ENCODE measurements around the gene ANXA2R. TPM values are rescaled to one million over a fixed set of nuclear protein-coding genes. Genes with fewer than 3 reads are reported as not detected.

The ANXA2R gene
- total RNA-seq, 1 experiment from 2014 or later, result 0.98 TPM

- ChIA-PET POLR2A (interaction anchor here (0.9 to 7.7 kb wide), 7 partner anchors 8 to 132 kb away, joined by 4 to 181 read pairs (median 26); partner anchors contain the start of gene ZNF131), CTCF (interaction anchor here (1.3 to 3.2 kb wide), 3 partner anchors 20 to 133 kb away, joined by 3 to 49 read pairs (median 7); no protein-coding TSS in a partner anchor)
- Mint-ChIP-seq H3K9me3 (ENCODE audit: unreplicated experiment) (no peaks in the 10 kb centered on the region), H3K4me1 (ENCODE audit: insufficient read depth, unreplicated experiment) (peaks cover 6% of the 10 kb centered on the region), H3K27me3 (ENCODE audit: insufficient read depth, unreplicated experiment) (no peaks in the 10 kb centered on the region), H3K4me3 (ENCODE audit: unreplicated experiment) (peak overlapping the region; percentile 88), H3K27ac (ENCODE audit: low read depth, unreplicated experiment) (peak overlapping the region; percentile 95), H3K36me3 (ENCODE audit: insufficient read depth, unreplicated experiment) (peaks cover 9% of the 10 kb centered on the region)
- DNase-seq (ENCODE audit: unreplicated experiment), result no peak
- peak; percentile 1 for TF ChIP-seq CTCF (IDR thresholded peaks at IDR 0.05; ENCODE audit: unreplicated experiment)
- intact Hi-C loops (cut with micrococcal nuclease), result loop anchor here (2.0 kb wide), 4 partner anchors 35 to 131 kb away; no protein-coding TSS in a partner anchor
- no TSS peak for BruUV-seq (replicated peaks)
Observed at GRCh38 chr5:43043400-43043756, 3.3 kb upstream of the ANXA2R start.

GRCh38 chr5:43042626-43043399 is 2.7 kb upstream of the ANXA2R start:
- ChIA-PET POLR2A (interaction anchor here (0.7 to 7.7 kb wide), 14 partner anchors 9 to 223 kb away, joined by 3 to 181 read pairs (median 8); partner anchors contain the start of gene ZNF131), CTCF (interaction anchor here (0.6 to 3.2 kb wide), 8 partner anchors 19 to 1205 kb away, joined by 3 to 49 read pairs (median 4); no protein-coding TSS in a partner anchor)
- Mint-ChIP-seq H3K4me3 (ENCODE audit: unreplicated experiment) (peak overlapping the region; percentile 88), H3K36me3 (ENCODE audit: insufficient read depth, unreplicated experiment) (peaks cover 9% of the 10 kb centered on the region), H3K27ac (ENCODE audit: low read depth, unreplicated experiment) (peak overlapping the region; percentile 95), H3K4me1 (ENCODE audit: insufficient read depth, unreplicated experiment) (peaks cover 6% of the 10 kb centered on the region), H3K9me3 (ENCODE audit: unreplicated experiment) (no peaks in the 10 kb centered on the region), H3K27me3 (ENCODE audit: insufficient read depth, unreplicated experiment) (no peaks in the 10 kb centered on the region)
- DNase-seq (ENCODE audit: unreplicated experiment), result peak; percentile 79
- TF ChIP-seq CTCF (IDR thresholded peaks at IDR 0.05; ENCODE audit: unreplicated experiment), result peak; percentile 7
- no TSS peak for BruUV-seq (replicated peaks)
- intact Hi-C loops (cut with micrococcal nuclease), result loop anchor here (1.0 to 2.0 kb wide), 5 partner anchors 22 to 130 kb away; no protein-coding TSS in a partner anchor

GRCh38 chr5:43042176-43042625 is 2.1 kb upstream of the ANXA2R start:
- DNase-seq (ENCODE audit: unreplicated experiment), result peak; percentile 72
- H3K4me1 Mint-ChIP-seq (ENCODE audit: insufficient read depth, unreplicated experiment), result peaks cover 6% of the 10 kb centered on the region
- H3K27ac Mint-ChIP-seq (ENCODE audit: low read depth, unreplicated experiment), result peak overlapping the region; percentile 95
- peak overlapping the region; percentile 88 for H3K4me3 Mint-ChIP-seq (ENCODE audit: unreplicated experiment)
- ChIA-PET CTCF (interaction anchor here (0.6 to 3.2 kb wide), 15 partner anchors 19 to 1205 kb away, joined by 3 to 49 read pairs (median 4); no protein-coding TSS in a partner anchor), POLR2A (interaction anchor here (0.6 to 7.7 kb wide), 23 partner anchors 8 to 1616 kb away, joined by 3 to 181 read pairs (median 4); partner anchors contain the start of genes HMGCS1, TMEM267 and ZNF131)
- no peaks in the 10 kb centered on the region for H3K9me3 Mint-ChIP-seq (ENCODE audit: unreplicated experiment)
- intact Hi-C loops (cut with micrococcal nuclease), result loop anchor here (1.0 to 2.0 kb wide), 5 partner anchors 23 to 129 kb away; no protein-coding TSS in a partner anchor
- no TSS peak for BruUV-seq (replicated peaks)
- no peaks in the 10 kb centered on the region for H3K27me3 Mint-ChIP-seq (ENCODE audit: insufficient read depth, unreplicated experiment)
- H3K36me3 Mint-ChIP-seq (ENCODE audit: insufficient read depth, unreplicated experiment), result peaks cover 9% of the 10 kb centered on the region
- TF ChIP-seq CTCF (IDR thresholded peaks at IDR 0.05; ENCODE audit: unreplicated experiment), result no peak
